GM18907 (cell line): ENCODE data around the gene VASN.
"Not testable (repeated sequence)": the region's sequence is repeated elsewhere in the genome, so short reads cannot be mapped to it uniquely, and the experiment has no call there.

Experiments used
- ATAC-seq: cut with Tn5 transposase; IDR thresholded peaks from one replicate; pipeline ENCODE4 v1.9.1; 2021; ENCODE audit warnings: mild to moderate bottlenecking, moderate library complexity; ENCODE audit not compliant: unreplicated experiment

The VASN gene

GRCh38 chr16:4371357-4372000, at the start of gene VASN:
TSS of gene VASN (plus strand) at chr16:4371848. CDS start at chr16:4380878, 9,030 bp downstream.
- ATAC-seq, result peak; percentile 60

GRCh38 chr16:4322121-4323052, 49.3 kb upstream of the VASN start:
- ATAC-seq, result no peak

- no peak for ATAC-seq
These were observed 48.4 kb upstream of the VASN start for GRCh38 chr16:4323071-4323844.

GRCh38 chr16:4323845-4324488, 47.7 kb upstream of the VASN start:
- ATAC-seq, result no peak

DNA sequence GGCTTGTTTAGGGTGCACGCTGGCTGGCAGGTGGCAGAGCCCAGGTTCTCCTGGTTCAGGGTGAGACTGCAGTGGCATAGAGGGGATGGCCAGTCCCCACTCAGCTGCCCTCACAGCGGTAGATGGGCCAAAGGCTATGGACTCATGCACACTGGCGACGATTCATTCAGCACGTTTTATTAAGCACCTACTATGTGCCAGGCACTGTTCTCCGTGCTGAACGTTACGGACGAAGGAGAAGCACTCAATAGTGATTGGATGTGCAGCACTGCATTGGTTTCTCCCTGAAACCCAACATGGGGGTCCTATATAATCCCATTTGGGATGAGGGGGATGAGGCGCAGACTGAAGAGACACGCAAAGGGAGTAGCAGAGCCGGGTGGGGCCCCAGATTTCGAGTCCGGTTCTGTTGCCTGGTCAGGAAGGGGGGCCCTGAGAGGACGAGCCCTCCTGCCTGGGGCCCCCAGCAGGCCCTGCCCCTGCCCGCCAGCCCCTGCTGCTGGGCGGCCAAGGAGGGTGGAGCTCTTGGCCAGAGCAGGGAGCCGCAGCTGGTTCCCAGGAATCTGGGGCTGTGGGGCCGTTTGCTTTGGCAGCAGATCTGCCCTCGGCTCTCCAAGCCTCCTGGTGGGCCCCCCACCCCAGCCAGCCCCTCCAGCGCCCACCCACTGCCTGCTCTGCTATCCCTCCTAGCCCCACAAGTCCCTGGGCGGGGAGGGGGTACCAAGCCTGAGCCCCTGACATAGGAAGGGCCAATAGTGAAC, 47.0 kb upstream of the VASN start:
- ATAC-seq, result no peak

GRCh38 chr16:4325253-4325758, 46.3 kb upstream of the VASN start:
- no peak for ATAC-seq

DNA sequence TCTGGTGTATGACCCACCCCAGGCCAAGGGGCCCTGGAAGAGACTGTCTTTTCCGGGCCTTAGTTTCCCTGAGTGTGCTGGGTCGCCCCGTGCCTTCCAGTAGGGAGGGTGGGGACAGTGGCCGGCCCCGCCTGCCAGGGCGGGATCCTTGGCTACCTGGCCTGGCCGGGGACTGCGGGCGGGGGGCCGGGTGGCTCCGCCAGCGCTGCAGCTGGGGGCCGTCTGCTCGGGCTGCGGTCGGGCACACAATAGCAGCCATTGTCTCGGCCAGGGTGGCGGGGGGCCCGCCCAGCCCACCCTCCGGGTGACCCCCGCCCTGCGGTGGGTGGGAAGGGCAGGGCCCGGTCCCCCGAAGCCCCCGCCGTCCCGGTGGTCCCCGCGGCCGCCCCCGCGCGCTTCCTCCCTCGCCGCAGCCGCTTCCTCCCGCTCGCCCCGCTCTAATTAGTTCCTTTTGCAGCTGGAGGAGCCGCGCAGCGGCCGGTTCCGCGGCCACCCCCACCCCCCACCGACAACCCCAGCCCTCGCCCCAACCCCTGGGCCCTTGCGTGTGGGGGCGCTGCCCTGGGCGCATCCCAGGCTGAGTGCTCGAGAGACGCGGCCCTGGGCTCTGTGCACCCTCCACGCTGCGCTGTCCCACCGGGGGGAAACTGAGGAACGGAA, 44.1 kb upstream of the VASN start:
- ATAC-seq, result no peak

DNA sequence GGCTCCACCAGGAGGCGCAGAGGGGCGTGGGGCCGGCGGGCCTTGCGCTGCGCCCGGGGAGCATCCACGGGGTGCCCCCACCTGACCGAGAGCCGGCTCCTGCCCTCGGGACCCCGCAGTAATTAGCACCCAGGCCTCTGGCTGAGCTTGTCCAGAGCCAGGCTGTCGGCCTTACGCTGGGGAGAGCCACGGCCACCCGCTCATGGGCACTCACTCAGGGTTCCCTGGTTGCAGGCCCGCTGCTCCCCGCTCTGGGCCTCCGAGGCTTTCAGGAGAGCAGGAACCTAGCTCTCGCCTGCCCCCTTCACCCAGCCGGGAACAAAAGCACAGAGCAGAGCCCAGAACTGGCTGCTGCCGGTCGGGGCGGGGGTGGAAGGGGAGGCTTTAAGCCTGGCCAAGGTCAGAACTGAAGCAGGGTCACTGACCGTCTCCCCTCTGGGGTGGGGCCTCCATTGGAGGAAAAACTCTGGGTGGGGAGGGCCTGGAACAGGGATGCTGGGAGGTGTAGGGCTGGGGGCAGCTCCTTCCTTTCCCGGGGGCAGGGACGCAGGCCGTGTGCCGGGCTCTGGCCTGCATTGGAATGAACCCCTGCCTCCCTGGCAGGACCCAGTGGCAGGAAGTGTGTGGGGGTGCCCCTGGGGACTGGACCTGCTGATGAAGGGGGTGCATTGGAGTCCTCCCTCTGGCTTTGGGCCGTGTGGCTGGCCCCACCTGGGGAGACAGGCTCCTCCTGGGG, 43.4 kb upstream of the VASN start:
- no peak for ATAC-seq

DNA sequence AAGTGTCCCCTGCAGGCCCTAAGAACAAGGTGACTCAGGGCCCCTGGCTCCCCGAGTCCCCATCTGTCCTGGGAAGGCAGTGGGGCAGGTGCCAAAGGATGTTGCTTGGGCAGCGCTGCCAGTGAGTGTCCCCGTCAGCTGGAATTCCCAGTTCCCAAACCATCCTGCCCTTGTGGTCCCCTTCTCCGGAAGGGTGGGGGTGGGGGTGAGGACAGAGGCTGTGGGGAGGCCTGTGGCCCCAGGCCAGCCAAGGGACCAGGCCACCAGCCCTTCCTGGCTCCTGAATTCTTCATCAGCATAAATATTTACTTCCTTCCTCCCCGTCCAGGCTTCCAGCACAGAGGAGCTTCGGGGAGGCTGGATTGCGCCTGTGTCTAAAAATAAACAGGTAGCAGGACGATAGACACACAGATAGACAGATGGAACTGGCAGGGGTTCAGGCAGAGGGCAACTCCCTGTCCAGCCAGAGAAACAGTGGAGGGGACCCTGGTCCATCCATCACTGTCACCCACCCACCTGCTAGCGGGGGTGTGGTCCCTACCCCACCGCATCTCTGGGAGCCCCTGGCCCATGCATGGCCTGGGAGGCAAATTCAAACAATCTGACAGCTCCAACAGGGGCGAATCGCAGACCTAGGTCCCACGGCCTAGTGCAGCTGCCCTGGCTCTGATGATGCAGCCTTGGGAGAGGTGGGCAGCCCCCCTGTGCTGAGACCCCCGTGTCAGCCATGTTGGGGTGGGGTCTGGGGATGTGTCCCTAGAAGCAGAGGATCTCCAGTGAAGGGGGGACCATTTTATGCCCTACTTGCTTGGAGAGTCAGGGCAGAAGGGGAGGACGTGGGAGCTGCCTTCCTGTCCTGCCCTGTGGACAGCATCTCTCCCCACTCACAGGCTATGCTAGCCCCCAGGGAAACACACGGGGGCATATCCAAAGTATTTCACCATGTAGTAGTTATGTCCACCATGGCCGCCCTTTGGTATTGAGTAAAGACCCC, 42.6 kb upstream of the VASN start:
- ATAC-seq, result no peak

GRCh38 chr16:4330277-4330874, 41.3 kb upstream of the VASN start:
- peak; percentile 55 for ATAC-seq

DNA sequence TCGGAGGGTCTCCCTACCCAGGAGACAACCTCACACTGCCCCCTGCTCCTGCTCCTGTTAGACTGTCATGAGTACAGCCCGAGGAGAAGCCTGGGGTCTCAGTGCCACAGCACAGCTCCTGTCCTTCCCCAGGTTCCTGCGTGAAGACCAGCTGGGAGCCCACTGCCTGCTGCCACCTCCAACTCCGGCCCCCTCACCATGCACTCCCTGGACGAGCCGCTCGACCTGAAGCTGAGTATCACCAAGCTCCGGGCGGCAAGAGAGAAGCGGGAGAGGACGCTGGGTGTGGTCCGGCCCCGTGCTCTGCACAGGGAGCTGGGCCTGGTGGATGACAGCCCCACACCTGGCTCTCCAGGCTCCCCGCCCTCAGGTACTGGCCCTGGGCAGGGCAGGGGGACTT, 39.6 kb upstream of the VASN start:
- no peak for ATAC-seq

DNA sequence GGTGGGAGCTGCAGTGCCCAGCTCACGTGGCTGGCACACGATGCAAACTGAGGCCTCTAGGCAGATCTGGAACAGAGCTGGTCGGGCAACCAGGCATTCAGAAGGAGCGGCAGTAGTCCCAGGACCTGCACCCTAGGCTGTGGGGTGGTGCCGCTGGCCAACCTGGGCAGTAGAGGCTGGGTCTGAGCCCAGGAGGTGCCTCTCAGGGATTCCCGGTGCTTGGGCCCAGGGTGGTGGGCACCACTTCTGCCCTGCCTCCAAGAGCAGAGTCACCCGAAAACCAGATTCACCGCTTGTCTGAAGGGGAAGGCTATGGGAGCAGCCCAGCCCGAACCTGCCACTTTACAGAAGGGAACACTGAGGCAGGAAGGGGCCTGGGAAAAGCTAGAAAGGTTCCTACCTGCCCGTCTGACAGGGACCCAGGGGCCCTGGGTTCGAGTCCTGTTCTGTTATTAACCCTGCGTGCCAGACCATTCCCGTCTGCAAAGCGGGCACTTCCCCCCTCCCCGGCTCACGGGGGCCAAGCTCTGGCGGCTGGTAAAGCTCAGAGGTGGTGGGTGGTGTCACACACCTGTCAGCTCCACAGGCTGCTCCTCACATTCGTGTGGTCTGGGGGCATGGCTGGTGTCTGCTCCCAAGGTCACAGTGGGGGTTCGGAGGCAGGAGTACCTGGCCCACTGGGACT, 38.9 kb upstream of the VASN start:
- ATAC-seq, result no peak

GRCh38 chr16:4333308-4333638, 38.4 kb upstream of the VASN start:
- no peak for ATAC-seq

DNA sequence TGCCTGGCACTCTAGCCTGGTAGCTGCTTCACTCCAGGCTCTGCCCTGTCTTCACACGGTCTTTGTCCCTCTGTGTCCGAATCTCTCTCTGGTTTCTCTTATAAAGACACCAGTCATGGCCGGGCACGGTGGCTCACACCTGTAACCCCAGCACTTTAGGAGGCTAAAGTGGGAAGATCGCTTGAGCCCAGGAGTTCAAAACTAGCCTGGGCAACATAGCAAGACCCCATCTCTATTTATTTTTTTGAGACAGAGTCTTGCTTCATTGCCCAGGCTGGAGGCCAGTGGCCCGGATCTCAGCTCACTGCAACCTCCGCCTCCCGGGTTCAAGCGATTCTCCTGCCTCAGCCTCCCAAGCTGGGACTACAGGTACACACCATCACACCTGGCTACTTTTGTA, 37.9 kb upstream of the VASN start:
- not testable (repeated sequence) for ATAC-seq

DNA sequence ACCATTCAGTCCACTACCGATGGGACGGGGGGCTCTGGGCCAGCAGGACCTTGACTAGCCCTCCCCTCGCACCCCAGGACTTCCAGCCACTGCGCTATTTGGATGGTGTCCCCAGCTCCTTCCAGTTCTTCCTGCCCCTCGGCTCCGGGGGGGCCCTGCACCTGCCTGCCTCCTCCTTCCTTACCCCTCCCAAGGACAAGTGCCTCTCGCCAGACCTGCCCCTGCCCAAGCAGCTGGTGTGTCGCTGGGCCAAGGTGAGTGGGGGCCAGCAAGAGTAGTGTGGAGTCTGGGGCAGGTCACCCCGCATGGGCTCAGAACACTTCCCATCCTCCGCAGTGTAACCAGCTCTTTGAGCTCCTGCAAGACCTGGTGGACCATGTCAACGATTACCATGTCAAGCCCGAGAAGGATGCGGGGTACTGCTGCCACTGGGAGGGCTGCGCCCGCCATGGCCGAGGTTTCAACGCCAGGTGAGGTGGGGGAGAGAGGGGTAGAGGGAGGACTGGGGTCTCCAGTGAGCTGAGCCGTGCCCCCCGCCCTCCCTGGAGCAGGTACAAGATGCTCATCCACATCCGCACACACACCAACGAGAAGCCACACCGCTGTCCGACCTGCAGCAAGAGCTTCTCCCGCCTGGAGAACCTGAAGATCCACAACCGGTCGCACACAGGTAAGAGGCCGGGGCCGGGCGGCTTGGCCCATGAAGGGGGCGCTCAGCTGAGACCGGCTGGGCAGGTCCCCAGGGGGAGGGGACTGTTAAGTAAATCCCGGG, 36.7 kb upstream of the VASN start:
- no peak for ATAC-seq
